HepG2 (cell line): ENCODE results near the gene TPRN. TPM values are rescaled to one million over a fixed set of nuclear protein-coding genes. Genes with fewer than 3 reads are reported as not detected.

Experiments
- ADNP ChIP-seq: sonication (generic); formaldehyde crosslinking; IDR thresholded peaks from 2 replicates; pipeline ENCODE4 v1.4.0; 2020; ENCODE audit warnings: missing genetic modification reagents
- ARID5B ChIP-seq: IDR thresholded peaks from 2 replicates; pipeline ENCODE4 v1.4.0; 2020; ENCODE audit warnings: mild to moderate bottlenecking, missing genetic modification reagents
- CBX2 ChIP-seq, 2 experiments: fragments of 200-600 bp in 1 of 2; sonication (generic); formaldehyde crosslinking in 1 of 2; IDR thresholded peaks; 2 replicates each; pipeline versions ENCODE4 v1.7.0 to v1.8.1; 2018 to 2022; ENCODE audit warnings: low read depth in 2 of 2, low read length in 1 of 2, mild to moderate bottlenecking in 1 of 2, missing genetic modification reagents in 1 of 2
- GFI1 ChIP-seq: sonication (generic); formaldehyde crosslinking; IDR thresholded peaks from 2 replicates; pipeline ENCODE4 v1.5.0; 2020; ENCODE audit warnings: missing genetic modification reagents, mild to moderate bottlenecking, borderline replicate concordance
- GMEB2 ChIP-seq: IDR thresholded peaks from 2 replicates; pipeline ENCODE4 v1.6.1; 2016; ENCODE audit warnings: missing biosample characterization, missing genetic modification reagents, low read depth
- KDM6A ChIP-seq: IDR thresholded peaks from 2 replicates; pipeline ENCODE4 v1.6.1; 2016; ENCODE audit warnings: low read depth
- NFYC ChIP-seq: IDR thresholded peaks from 2 replicates; pipeline ENCODE4 v1.6.1; 2016; ENCODE audit warnings: missing genetic modification reagents, missing compliant biosample characterization
- POLR2A ChIP-seq, 2 experiments: IDR thresholded peaks; 2 replicates each; pipeline ENCODE4 v1.6.1; 2011; ENCODE audit warnings: low read depth in 2 of 2, low read length in 2 of 2, mild to moderate bottlenecking in 1 of 2, moderate library complexity in 1 of 2; ENCODE audit not compliant: insufficient read depth in 1 of 2
- TCF7L2 ChIP-seq: IDR thresholded peaks from 2 replicates; pipeline ENCODE4 v1.6.1; 2011; ENCODE audit warnings: mild to moderate bottlenecking, low read depth, low read length, moderate library complexity
- UBTF ChIP-seq: sonication (generic); formaldehyde crosslinking; IDR thresholded peaks from 2 replicates; pipeline ENCODE4 v1.4.0; 2020; ENCODE audit warnings: mild to moderate bottlenecking, missing genetic modification reagents
- YEATS2 ChIP-seq: sonication (generic); formaldehyde crosslinking; IDR thresholded peaks from 2 replicates; pipeline ENCODE4 v1.4.0; 2020; ENCODE audit warnings: missing genetic modification reagents, borderline replicate concordance
- ZBTB20 ChIP-seq: sonication (generic); formaldehyde crosslinking; IDR thresholded peaks from 2 replicates; pipeline ENCODE4 v1.8.1; 2023; ENCODE audit warnings: missing genetic modification reagents, low read depth, mild to moderate bottlenecking, borderline replicate concordance
- ZNF260 ChIP-seq: sonication (generic); formaldehyde crosslinking; IDR thresholded peaks from 2 replicates; pipeline ENCODE4 v1.4.0; 2020; ENCODE audit warnings: missing genetic modification reagents, low read depth, mild to moderate bottlenecking, borderline replicate concordance
- ZNF44 ChIP-seq: sonication (generic); formaldehyde crosslinking; IDR thresholded peaks from 2 replicates; pipeline ENCODE4 v1.5.1; 2020; ENCODE audit warnings: mild to moderate bottlenecking, missing genetic modification reagents
- ZNF484 ChIP-seq: sonication (generic); formaldehyde crosslinking; IDR thresholded peaks from 2 replicates; pipeline ENCODE4 v1.5.1; 2020; ENCODE audit warnings: mild to moderate bottlenecking, low read depth, missing genetic modification reagents, borderline replicate concordance
- ZNF768 ChIP-seq: sonication (generic); formaldehyde crosslinking; IDR thresholded peaks from 2 replicates; pipeline ENCODE4 v1.4.0; 2020; ENCODE audit warnings: missing genetic modification reagents
- ZNF782 ChIP-seq: sonication (generic); formaldehyde crosslinking; IDR thresholded peaks from 2 replicates; pipeline ENCODE4 v1.4.0; 2020; ENCODE audit warnings: missing genetic modification reagents, mild to moderate bottlenecking, borderline replicate concordance
- polyA plus RNA-seq, 8 experiments: library from polyadenylated mRNA; depleted of rRNA in 3 of 8; stranded (reverse) in 7 of 8; unstranded in 1 of 8; fragments of >200 nt; fragmentation: Illumina TruSeq in 4 of 8; extraction: Trizol in 4 of 8; gene quantifications; 2 replicates each; pipeline versions ENCODE4 v1.2.1 to v1.2.3, GENCODE V29; 2011 to 2016; ENCODE audit warnings: low read depth in 4 of 8, missing spikeins in 1 of 8, mixed read lengths in 1 of 8; ENCODE audit not compliant: insufficient read depth in 1 of 8
- total RNA-seq, 5 experiments: library from RNA; depleted of rRNA; stranded (reverse); fragments of >200 nt; fragmentation: Illumina TruSeq; extraction: Trizol; gene quantifications; 2 replicates each; pipeline ENCODE4 v1.2.3, GENCODE V29; 2016; ENCODE audit warnings: low read depth in 1 of 5
- TF ChIP-seq, protein P1 (sequence below): sonication (generic); formaldehyde crosslinking; IDR thresholded peaks from 2 replicates; pipeline ENCODE4 v1.8.1; 2022; ENCODE audit warnings: mild to moderate bottlenecking, missing genetic modification reagents

Gene TPRN
- total and polyA plus RNA-seq, 2 of the 13 experiments (the other 11 are each of a cell fraction or from before 2014, with no cell fraction given), result 10.1 to 19.2 TPM

DNA sequence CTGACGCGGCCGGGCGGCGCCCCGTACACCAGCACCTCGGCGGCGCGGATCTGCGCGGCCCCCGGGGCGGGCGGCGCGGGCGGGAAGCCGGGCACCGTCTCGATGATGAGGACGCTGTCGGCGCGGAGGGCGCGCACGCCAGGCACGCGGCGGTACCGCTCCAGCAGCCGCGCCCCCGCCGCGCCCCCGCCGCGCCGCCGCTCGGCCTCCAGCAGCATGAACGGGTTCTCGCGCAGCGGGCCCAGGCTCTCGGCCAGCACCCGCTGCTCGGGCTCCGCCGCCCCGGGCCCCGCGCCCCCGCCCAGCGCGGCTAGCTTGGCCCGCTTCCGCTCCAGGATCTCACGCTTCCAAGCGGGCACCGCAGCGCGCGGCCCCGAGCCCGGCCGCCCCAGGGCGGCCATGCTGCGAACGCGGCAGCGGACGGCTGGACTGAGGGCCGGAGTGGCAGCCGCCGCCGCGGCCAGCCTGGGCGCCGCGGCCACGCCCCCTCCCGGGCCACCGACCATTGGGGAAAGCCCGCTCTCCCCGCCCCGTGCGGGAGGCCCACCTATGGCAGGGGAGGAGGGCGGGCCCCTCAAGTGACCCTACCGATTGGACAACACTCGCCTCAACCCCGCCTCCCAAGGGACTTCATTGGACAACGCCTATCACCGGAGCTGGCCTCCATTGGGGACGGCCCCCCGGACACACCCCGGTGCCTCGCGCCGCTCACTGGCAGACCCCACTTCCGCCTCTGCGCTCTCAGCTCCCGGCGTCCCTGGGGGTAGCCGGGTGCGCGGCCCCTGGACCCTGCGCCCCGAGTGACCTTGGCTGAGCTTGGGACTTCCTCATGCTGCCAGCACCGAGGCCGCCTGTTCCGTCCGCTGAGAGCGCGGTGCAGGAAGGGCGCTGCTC is at the start of gene TPRN (continued):
- peak; percentile 83; the same call in 1 of the 2 replicates for TF ChIP-seq ZNF44 (CRISPR knock-in tag)
- TF ChIP-seq GMEB2 (CRISPR knock-in tag), result no peak
- peak; percentile 95 for TF ChIP-seq NFYC
- no peak for TF ChIP-seq ZNF260
- peak; percentile 24; the same call in 1 of the 2 replicates for TF ChIP-seq ZBTB20 (CRISPR knock-in tag)
- TF ChIP-seq ZNF768 (CRISPR knock-in tag), result peak; percentile 66
- TF ChIP-seq, protein P1, sequence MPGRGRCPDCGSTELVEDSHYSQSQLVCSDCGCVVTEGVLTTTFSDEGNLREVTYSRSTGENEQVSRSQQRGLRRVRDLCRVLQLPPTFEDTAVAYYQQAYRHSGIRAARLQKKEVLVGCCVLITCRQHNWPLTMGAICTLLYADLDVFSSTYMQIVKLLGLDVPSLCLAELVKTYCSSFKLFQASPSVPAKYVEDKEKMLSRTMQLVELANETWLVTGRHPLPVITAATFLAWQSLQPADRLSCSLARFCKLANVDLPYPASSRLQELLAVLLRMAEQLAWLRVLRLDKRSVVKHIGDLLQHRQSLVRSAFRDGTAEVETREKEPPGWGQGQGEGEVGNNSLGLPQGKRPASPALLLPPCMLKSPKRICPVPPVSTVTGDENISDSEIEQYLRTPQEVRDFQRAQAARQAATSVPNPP, result peak; percentile 83; the same call in 1 of the 2 replicates
- TF ChIP-seq CBX2 (IDR thresholded peaks at IDR 0.05; ENCODE audit: low read depth, low read length), result no peak
- TF ChIP-seq CBX2 (CRISPR knock-in tag; IDR thresholded peaks at IDR 0.05; ENCODE audit: low read depth), result no peak
- TF ChIP-seq GFI1 (CRISPR knock-in tag), result peak; percentile 74; the same call in 1 of the 2 replicates
- TF ChIP-seq ADNP (CRISPR knock-in tag), result no peak
- no peak for TF ChIP-seq TCF7L2
- TF ChIP-seq POLR2A (IDR thresholded peaks at IDR 0.05; ENCODE audit: insufficient read depth in 1 of 2, low read depth in 2 of 2, low read length in 2 of 2), result peak in 1 of 2 experiments; percentile 77; a peak in 2 of 4 replicates
- no peak for TF ChIP-seq ZNF484 (CRISPR knock-in tag)
- TF ChIP-seq KDM6A (CRISPR knock-in tag), result peak; percentile 61; the same call in 1 of the 2 replicates
- TF ChIP-seq YEATS2 (CRISPR knock-in tag), result peak; percentile 79; the same call in 1 of the 2 replicates
- no peak for TF ChIP-seq ZNF782
- TF ChIP-seq ARID5B (CRISPR knock-in tag), result peak; percentile 64
- TF ChIP-seq UBTF (CRISPR knock-in tag), result peak; percentile 92
